ENCODE results near the gene CHST9.

GRCh38 chr18:26971409-26971808 is 213.7 kb downstream of the CHST9 start:
- TF ChIP-seq BCL3 (IDR thresholded peaks at IDR 0.05; ENCODE audit: borderline replicate concordance, insufficient read depth, low read depth, low read length, poor library complexity, severe bottlenecking) (no peak), SREBF2 (IDR thresholded peaks at IDR 0.05; ENCODE audit: low read length) (no peak), TCF3 (IDR thresholded peaks at IDR 0.05; ENCODE audit: borderline replicate concordance, insufficient read depth, low read depth, low read length) (no peak), CTCF (IDR thresholded peaks at IDR 0.05 in 2 of 3, conservative IDR thresholded peaks at IDR 0.05 in 1 of 3; ENCODE audit: control insufficient read depth in 2 of 3, extremely low read depth in 1 of 3, insufficient read depth in 1 of 3, low read depth in 3 of 3, low read length in 3 of 3) (no peak), POLR2AphosphoS5 (IDR thresholded peaks at IDR 0.05; ENCODE audit: low read length) (no peak), ZNF207 (IDR thresholded peaks at IDR 0.05; ENCODE audit: borderline replicate concordance) (no peak), EP300 (IDR thresholded peaks at IDR 0.05; ENCODE audit: borderline replicate concordance in 1 of 2, control insufficient read depth in 1 of 2, low read depth in 2 of 2, low read length in 2 of 2) (no peak), ZNF274 (IDR thresholded peaks at IDR 0.05; ENCODE audit: insufficient read depth, insufficient read length) (no peak), TARDBP (IDR thresholded peaks at IDR 0.05; ENCODE audit: borderline replicate concordance) (no peak)

Measured in GM12878 (cell line).